ENCODE data around the gene PMFBP1.

Gene PMFBP1

GRCh38 chr16:72172105-72173034 is at the start of gene PMFBP1:
PMFBP1 (minus strand) TSS chr16:72172155; CDS start chr16:72171208, 947 bp downstream.
- TF ChIP-seq CTCF (IDR thresholded peaks at IDR 0.05; ENCODE audit: insufficient read depth, missing control alignments) = no peak
- no peak for DNase-seq (ENCODE audit: insufficient read length, low spot score)
- no peak for FAIRE-seq

- DNase-seq (ENCODE audit: insufficient read length, low spot score) (no peak), FAIRE-seq (no peak)
- TF ChIP-seq CTCF (IDR thresholded peaks at IDR 0.05; ENCODE audit: insufficient read depth, missing control alignments) = no peak
Observed at GRCh38 chr16:72221630-72222024, 49.7 kb upstream of the PMFBP1 start.

- FAIRE-seq = no peak
- no peak for TF ChIP-seq CTCF (IDR thresholded peaks at IDR 0.05; ENCODE audit: insufficient read depth, missing control alignments)
Observed at GRCh38 chr16:72220875-72221629, 49.1 kb upstream of the PMFBP1 start.

GRCh38 chr16:72219282-72219681 is 47.3 kb upstream of the PMFBP1 start:
- no peak for DNase-seq (ENCODE audit: insufficient read length, low spot score)
- FAIRE-seq = no peak
- no peak for TF ChIP-seq CTCF (IDR thresholded peaks at IDR 0.05; ENCODE audit: insufficient read depth, missing control alignments)

More at GRCh38 chr16:72220875-72221629, 49.1 kb upstream of the PMFBP1 start:
- DNase-seq (ENCODE audit: insufficient read length, low spot score) = no peak

GRCh38 chr16:72216767-72217166 is 44.8 kb upstream of the PMFBP1 start:
- no peak for FAIRE-seq
- TF ChIP-seq CTCF (IDR thresholded peaks at IDR 0.05; ENCODE audit: insufficient read depth, missing control alignments) = no peak
- no peak for DNase-seq (ENCODE audit: insufficient read length, low spot score)

GRCh38 chr16:72214821-72215220 is 42.9 kb upstream of the PMFBP1 start:
- DNase-seq (ENCODE audit: insufficient read length, low spot score) (no peak), FAIRE-seq (no peak)
- no peak for TF ChIP-seq CTCF (IDR thresholded peaks at IDR 0.05; ENCODE audit: insufficient read depth, missing control alignments)

All from D721Med (cell line).